Urinary bladder (tissue), 4 donors: ENCODE results near the gene STN1. TPM values are rescaled to one million over a fixed set of nuclear protein-coding genes. Genes with fewer than 3 reads are reported as not detected.
A peak's percentile ranks its signal among the peaks of the same experiment; 100 is the strongest.

Experiments
- DNase-seq: peaks from one replicate; pipeline ENCODE4 v3.0.0-alpha.2; 2015; ENCODE audit errors: extremely low spot score
- H3K27ac ChIP-seq: one replicate; pipeline ENCODE4 v1.5.1; 2013; ENCODE audit warnings: low read depth, mild to moderate bottlenecking, moderate library complexity
- H3K36me3 ChIP-seq: one replicate; pipeline ENCODE4 v1.6.1; 2013; ENCODE audit warnings: mild to moderate bottlenecking, moderate library complexity; ENCODE audit not compliant: insufficient read depth
- H3K4me1 ChIP-seq: one replicate; pipeline ENCODE4 v1.6.1; 2013; ENCODE audit warnings: mild to moderate bottlenecking, moderate library complexity; ENCODE audit not compliant: insufficient read depth
- H3K4me3 ChIP-seq: one replicate; pipeline ENCODE4 v1.5.1; 2013; ENCODE audit warnings: low read depth, low read length
- WGBS: extraction: QIAGEN DNeasy Blood & Tissue Kit; methylation state at CpG from one replicate; pipeline ENCODE4 v1.1.7; 2013; 5-methylcytosine and 5-hydroxymethylcytosine counted together
- polyA plus RNA-seq: library from polyadenylated mRNA; stranded (reverse); fragments of 200-250 nt; gene quantifications from one replicate; pipeline ENCODE4 v1.2.3, GENCODE V29; 2013
- total RNA-seq: library from RNA; depleted of rRNA; stranded (reverse); fragments of >200 nt; gene quantifications from one replicate; pipeline ENCODE4 v1.2.3, GENCODE V29; 2014
- donor health status: healthy with polysubstance abuse.
- donor health status: healthy.

Gene STN1
- total and polyA plus RNA-seq, 2 donors, result 18.3 to 22.6 TPM

DNA sequence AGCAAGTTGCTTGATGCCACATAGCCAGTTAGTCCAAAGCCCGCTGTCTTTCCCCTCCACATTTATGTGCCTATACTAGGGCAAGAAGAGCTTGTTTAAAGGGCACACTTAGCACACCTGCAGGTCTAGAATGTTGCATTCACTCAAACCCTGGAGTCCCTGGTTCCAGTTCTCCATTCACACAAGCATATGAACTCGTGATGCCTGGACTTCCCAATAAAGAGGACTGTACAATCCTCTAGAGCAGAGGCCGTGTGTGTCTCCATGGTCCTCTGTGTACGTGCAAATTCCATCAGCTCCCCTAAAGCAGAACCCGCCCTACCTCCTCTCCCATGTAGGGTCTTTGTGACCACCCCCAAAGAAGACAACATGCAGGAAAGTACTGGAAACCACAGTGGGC, 59.6 kb downstream of the STN1 start:
- H3K4me1 ChIP-seq, result no peaks in the 10 kb centered on the region
- H3K4me3 ChIP-seq, result no peak overlapping the region
- no peaks in the 10 kb centered on the region for H3K36me3 ChIP-seq
- WGBS, result 92% methylated on average over 5 of the region's 5 CpGs
- no peak overlapping the region for H3K27ac ChIP-seq
- no peak for DNase-seq

DNA sequence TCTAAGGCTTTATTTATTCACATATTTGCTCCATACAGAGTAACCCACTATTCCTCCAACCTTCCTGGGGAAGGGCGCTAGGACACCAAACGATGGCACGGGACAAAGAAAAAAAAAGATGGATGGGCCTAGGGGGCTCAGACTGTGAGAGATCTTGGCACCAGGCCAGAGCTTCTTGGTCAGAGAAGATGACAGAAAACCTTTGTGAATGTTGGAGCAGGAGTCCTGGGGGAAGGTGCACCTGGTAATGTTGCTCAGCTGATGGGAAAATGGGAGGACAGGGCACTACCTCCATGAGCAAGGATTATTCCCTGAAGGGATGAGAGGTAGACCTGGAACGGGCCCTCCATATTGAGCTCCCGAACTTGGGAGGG, 61.2 kb downstream of the STN1 start:
- Histone ChIP-seq H3K36me3 (no peaks in the 10 kb centered on the region), H3K4me1 (no peaks in the 10 kb centered on the region), H3K4me3 (no peak overlapping the region), H3K27ac (no peak overlapping the region)
- 90% methylated on average over 5 of the region's 5 CpGs for WGBS
- no peak for DNase-seq

DNA sequence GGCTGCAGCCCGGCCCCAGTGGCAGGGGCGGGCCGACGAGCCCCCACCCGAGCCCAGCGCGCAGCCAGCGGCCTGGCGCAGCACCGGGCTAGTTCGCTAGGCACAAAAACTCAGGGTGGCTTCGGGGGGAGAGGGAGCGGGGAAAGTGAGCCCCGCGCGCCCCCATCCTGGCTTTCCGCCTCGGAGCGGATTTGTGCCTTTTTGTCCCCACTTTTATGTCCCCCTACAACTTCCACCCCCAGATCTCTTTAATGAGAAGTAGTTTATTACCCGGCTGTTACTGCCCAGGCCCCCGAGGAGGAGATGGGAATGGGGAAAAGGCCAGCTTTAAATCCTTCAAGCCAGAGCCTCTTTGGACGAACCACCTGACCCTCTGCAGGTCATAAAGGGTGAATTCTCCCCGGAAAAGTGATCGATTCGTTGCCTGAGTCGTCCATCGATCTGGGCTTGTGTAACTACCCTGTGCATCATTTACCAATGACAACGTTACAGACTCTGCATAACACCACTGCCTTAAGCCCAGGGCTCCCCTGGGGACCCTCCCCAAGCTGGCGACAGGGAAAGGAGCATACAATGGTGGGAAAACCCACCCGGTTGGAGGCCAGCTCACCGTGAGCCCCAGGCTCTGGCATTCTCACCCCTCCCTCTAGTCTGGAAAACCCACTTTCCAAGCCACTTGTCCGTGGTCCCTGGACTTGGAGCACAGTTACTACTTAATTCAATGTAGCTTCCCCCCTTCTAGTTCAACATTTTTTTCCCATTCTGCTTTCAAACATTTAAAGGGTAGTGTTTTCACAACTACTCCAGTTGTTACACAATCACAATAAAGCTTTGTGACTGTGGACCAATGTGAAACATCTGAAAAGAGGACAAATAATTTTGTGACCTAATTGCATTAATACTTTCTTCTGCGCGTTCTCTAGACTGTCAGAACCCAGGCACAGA, 61.9 kb downstream of the STN1 start:
- no peak for DNase-seq
- no peaks in the 10 kb centered on the region for H3K4me1 ChIP-seq
- no peaks in the 10 kb centered on the region for H3K36me3 ChIP-seq
- no peak overlapping the region for H3K27ac ChIP-seq
- H3K4me3 ChIP-seq, result peak overlapping the region; percentile 78
- WGBS, result 20% methylated on average over 33 of the region's 34 CpGs

DNA sequence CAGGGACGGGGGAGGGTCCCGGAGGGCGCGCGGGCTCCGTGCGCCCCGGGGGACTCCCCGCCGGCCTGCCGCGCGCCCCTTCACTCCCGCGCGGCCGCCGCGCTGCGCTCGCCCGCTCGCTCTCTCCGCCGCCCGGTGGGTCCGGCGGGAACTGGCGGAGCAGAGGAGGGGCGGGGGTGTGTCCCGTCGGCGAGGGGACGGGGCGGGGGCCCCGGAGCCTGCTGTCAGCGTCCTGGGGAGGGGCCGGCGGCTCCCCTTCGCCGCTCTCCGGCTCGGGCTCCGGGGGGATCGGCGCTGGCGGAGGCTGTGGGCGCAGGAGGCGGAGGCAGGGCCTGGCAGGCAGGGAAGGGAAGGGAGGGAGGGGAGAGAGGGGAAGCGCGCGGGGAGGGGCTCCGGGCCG, 62.6 kb downstream of the STN1 start, which contains the start of gene SH3PXD2A:
SH3PXD2A (minus strand) TSS at position 153 of the 400 bp plus-strand sequence. CDS start 310 bp downstream, outside the sequence.
- DNase-seq, result no peak
- WGBS, result 1% methylated on average over 54 of the region's 54 CpGs

DNA sequence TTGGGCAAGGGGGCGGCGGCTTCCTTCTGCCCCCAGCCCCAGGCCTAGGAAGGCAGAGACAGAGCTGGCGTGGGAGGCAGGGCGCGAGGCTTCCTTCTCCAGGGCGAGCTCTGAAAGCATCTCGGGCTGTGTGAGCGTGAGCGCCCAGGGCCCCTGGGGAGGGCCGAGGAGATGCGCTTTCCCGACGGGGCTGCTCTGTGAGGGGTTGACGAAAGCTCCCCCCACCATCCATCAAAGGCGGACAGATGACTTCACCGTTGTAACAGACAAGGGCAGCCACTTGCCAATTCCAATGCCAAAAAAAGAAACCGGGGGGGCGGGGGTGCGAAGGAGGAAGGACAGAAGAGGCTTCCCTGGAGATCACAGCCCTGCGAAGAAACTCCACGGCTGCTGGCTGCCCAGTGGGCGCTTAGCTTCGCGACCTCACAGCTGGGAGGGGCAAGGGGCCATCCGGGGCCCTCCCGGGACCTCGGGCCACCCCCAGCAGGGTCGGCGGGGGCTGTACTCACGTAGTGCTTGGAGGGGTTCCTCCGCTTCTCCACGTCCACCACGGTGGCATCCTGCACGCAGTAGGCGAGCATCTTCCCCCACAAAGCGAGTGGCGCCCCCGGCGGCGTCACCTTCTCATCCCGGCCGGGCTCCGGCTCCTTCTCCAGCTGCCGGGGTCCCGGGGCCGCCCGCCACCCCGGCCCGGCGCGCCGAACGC, 63.1 kb downstream of the STN1 start:
- under 1% methylated on average over 53 of the region's 53 CpGs for WGBS
- no peaks in the 10 kb centered on the region for H3K4me1 ChIP-seq
- no peaks in the 10 kb centered on the region for H3K36me3 ChIP-seq
- H3K4me3 ChIP-seq, result peak overlapping the region; percentile 78
- H3K27ac ChIP-seq, result peak overlapping the region; percentile 85
- DNase-seq, result no peak

More for the DNA sequence above, 62.6 kb downstream of the STN1 start, which contains the start of gene SH3PXD2A:
- Histone ChIP-seq H3K27ac (peak within 1 kb of the TSS; percentile 85), H3K4me3 (peak within 1 kb of the TSS; percentile 78), H3K36me3 (no peaks in the 10 kb centered on the region), H3K4me1 (no peaks in the 10 kb centered on the region)

DNA sequence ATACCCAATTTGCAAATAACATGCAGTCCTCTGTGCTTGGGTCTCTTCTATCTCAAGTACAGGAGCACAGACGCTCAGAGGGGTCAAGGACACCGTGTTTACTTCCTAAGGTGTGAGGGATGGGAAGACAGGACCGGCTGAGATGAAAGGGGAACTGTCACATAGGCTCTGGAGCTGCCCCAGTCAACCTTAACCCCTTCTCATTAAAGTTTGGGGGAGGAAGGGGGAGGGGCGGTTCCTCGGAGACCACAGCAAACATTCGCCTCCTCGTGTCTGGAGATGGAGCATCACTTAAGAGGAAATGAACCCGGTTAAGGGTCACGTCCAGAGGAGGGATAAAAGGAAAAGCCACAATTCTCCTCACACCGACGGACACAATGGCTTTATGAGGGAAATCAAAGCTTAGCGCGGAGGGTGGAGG, 63.7 kb downstream of the STN1 start:
- 14% methylated on average over 13 of the region's 13 CpGs for WGBS
- H3K27ac ChIP-seq, result peak overlapping the region; percentile 72
- DNase-seq, result no peak
- no peaks in the 10 kb centered on the region for H3K36me3 ChIP-seq
- no peaks in the 10 kb centered on the region for H3K4me1 ChIP-seq
- peak overlapping the region; percentile 78 for H3K4me3 ChIP-seq

DNA sequence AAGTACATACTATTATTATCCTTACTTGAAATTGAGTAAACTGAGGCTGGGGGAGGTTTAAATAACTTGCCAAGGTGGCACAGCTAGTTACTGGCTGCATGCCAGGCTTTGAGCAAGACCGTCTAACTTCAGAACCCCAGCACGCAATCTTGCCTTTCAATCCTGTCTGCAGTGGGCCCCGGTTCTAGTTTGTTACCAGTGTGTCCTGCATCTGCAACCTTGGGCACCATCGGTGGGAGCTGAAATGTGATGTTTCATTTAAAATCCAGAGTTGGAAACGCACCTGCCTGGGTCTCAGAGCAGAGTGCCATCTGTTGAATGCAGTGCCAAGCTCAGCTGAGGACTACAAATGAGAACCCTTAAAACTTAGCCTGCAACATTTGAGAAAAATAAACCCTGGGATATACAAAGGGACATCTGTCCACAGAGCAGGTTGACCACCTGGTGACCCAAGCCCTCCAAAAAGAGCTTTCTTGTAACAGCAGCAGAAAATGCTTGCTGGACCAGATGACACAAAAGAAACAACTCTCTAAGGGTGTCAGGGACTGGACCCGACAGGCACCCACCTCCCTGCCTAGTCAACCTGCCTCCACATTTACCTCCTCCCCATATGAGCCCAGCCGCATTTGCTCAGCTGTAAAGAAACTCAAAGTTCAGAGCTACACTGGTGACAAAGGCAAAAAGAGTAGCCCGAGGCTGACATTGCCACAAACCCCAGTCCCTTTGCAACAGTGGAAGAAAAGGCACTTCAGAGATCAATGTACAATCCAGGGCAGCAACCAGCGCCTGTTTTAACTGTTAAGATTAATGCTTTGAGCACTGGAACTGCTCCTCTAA, 64.3 kb downstream of the STN1 start:
- H3K4me3 ChIP-seq, result peak overlapping the region; percentile 78
- H3K36me3 ChIP-seq, result no peaks in the 10 kb centered on the region
- 64% methylated on average over 9 of the region's 9 CpGs for WGBS
- no peak for DNase-seq
- no peaks in the 10 kb centered on the region for H3K4me1 ChIP-seq
- no peak overlapping the region for H3K27ac ChIP-seq

DNA sequence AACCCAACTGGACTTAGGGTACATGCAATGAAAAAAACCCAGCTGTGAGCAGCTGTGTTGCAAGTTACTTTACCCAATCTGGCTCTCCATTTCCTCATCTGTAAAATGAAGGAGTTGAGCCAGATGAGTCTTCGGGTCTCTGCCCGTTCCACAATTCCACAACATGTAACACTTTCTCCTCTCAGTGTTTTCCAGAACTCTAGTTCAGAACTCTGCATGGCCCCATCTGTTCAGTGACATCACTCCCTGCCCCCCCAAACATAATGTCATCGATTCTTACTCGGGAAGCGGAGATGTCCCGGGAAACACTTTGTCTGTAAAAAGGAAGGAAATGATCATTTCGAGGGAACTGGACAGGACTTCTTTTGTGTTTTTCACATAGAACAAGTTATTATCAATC, 65.1 kb downstream of the STN1 start:
- Histone ChIP-seq H3K4me1 (no peaks in the 10 kb centered on the region), H3K4me3 (no peak overlapping the region), H3K36me3 (no peaks in the 10 kb centered on the region), H3K27ac (no peak overlapping the region)
- 51% methylated on average over 7 of the region's 7 CpGs for WGBS
- no peak for DNase-seq

DNA sequence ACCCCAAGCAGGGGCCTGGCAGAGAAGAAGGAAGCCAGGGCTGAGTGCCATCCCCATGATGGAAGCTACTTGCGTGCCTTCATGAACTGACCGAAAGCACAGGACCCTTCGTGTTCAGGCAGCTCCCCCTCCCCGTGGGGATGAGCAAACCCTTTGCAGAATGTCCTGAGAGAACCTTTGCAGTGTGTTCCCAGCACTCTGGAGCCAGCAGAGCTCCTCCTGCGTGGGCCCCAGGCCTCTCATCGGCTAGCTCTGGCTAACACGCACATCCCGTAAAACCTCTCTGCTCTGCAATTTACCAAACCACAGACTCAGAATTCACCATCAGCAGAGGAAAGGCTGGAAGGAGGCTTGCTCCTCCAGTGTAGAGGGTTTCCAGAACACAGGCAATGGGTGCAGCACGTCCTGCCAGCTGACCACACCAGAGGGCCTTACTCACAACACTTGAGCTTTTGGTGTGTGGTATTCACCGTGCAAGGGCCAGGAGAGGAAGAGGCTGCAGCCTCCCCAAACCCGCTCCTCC, 65.7 kb downstream of the STN1 start:
- no peak for DNase-seq
- Histone ChIP-seq H3K4me1 (no peaks in the 10 kb centered on the region), H3K27ac (no peak overlapping the region), H3K36me3 (no peaks in the 10 kb centered on the region), H3K4me3 (no peak overlapping the region)
- 44% methylated on average over 11 of the region's 11 CpGs for WGBS

DNA sequence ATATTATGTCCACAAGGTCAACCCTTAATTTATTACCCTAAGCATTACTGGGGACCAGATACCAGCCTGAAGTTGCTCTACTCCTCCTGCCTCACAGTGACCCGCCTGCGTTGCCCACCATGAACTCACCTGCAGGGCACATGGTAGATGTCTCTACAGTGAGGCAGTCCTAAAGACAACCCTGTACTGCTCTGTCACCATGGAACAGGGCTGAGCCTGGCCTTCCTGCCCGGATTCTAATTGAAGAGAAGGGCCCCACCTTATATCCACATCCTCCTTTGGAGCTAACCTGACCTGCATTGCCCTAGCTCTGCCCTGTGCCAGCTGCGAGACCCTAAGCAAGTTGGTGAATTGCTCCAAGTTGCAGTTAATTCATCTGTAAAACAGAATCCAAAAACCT, 66.7 kb downstream of the STN1 start:
- Histone ChIP-seq H3K4me1 (no peaks in the 10 kb centered on the region), H3K36me3 (no peaks in the 10 kb centered on the region), H3K27ac (no peak overlapping the region), H3K4me3 (no peak overlapping the region)
- no peak for DNase-seq
- 79% methylated on average over 4 of the region's 4 CpGs for WGBS

DNA sequence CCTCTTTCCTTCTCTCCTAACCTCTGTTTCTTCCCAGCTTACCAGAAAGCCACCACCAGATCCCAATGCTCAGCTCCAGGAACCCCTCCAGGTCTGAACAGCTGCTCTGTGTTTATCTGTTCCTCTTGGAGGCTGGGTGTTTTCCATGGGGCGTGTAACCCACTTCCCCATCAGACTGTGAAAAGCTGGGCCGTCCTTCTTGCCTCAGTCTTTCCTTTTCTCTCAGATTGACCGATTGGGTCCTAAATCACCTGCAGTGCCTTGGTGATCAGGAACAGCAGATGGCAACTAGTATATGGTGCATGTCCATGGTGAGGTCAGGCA, 67.5 kb downstream of the STN1 start:
- Histone ChIP-seq H3K27ac (peak overlapping the region; percentile 43), H3K4me1 (peaks cover 1% of the 10 kb centered on the region), H3K36me3 (no peaks in the 10 kb centered on the region), H3K4me3 (no peak overlapping the region)
- no peak for DNase-seq
- 58% methylated on average over 3 of the region's 3 CpGs for WGBS

DNA sequence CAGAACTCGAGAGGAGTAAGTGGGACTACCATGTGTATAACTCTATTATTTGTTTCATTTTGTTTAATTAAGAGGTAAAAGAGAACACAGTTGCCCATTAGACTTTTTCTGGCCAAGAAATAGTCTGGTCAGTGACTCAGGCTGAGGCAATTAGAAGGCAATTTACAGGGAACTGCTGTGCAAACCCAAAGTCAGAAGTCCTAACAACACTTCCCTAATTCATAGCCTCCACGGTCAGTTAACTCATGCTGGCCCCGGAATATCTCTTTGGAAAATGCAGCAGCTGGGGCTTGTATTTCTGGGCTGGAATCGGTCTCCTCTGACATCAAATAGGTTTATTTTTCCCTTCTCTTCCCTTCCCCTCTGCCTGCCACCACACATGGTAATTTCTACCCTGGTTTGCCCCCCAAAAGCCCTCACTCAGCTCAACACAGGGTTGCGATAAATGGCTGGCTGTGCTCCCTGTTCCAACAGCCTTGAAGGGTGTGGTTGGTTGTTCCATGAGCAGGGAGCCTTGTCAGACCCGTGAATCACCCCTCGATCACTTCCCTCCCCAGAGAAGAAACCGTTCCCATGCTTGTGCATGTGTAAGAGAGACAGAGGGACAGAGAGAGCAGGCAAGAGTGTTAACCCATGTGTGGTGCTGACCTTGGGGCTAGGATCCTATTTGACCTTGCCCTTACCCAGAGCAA, 68.0 kb downstream of the STN1 start:
- DNase-seq, result no peak
- Histone ChIP-seq H3K4me3 (no peak overlapping the region), H3K27ac (peak overlapping the region; percentile 47), H3K4me1 (peaks cover 1% of the 10 kb centered on the region), H3K36me3 (no peaks in the 10 kb centered on the region)
- WGBS, result 43% methylated on average over 8 of the region's 8 CpGs
